ENCODE measurements around the gene NCOA3.

Gene NCOA3

DNA sequence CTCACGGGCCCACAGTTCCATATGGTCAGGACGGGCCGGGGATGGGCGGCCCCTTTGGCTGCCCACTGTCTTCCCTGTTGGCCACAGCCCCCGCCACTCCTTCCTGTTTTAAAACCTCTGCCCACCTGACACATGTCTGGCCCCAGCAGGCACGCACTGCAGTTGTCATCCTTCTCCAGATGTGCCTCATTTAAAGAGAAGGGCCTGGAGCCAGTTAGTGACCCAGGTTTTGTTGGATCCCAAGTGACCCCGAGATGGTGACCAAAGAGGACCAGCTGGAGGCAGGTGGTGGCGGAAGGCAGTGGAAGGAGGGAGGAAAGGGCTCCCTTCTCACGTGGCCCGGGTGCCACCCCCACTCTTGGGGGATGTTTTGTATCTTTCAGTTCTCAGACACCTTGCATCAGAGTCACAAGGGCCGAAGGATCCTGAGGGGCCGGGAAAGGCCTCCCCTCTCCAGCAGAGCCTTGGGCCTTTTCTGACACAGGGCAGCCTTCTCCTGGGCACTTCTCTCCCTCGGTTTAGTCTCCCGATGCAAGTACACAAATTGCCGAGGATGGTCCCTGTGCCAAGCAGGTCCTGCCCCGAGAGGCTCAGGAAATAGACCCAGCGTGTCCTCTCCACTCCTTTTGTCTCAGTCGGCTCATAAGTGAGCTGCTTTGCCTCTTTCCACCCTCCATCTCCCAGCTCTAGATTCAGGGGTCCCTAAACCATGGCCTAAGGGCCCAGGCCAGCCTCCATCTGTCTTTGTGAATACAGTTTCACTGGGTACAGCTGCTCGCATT is 166.0 kb downstream of the NCOA3 start:
- TF ChIP-seq, protein P1, sequence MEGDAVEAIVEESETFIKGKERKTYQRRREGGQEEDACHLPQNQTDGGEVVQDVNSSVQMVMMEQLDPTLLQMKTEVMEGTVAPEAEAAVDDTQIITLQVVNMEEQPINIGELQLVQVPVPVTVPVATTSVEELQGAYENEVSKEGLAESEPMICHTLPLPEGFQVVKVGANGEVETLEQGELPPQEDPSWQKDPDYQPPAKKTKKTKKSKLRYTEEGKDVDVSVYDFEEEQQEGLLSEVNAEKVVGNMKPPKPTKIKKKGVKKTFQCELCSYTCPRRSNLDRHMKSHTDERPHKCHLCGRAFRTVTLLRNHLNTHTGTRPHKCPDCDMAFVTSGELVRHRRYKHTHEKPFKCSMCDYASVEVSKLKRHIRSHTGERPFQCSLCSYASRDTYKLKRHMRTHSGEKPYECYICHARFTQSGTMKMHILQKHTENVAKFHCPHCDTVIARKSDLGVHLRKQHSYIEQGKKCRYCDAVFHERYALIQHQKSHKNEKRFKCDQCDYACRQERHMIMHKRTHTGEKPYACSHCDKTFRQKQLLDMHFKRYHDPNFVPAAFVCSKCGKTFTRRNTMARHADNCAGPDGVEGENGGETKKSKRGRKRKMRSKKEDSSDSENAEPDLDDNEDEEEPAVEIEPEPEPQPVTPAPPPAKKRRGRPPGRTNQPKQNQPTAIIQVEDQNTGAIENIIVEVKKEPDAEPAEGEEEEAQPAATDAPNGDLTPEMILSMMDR (IDR thresholded peaks at IDR 0.05; ENCODE audit: low read depth, low read length), result no peak
- no peak for DNase-seq (ENCODE audit: extremely low read depth, low read depth)

DNA sequence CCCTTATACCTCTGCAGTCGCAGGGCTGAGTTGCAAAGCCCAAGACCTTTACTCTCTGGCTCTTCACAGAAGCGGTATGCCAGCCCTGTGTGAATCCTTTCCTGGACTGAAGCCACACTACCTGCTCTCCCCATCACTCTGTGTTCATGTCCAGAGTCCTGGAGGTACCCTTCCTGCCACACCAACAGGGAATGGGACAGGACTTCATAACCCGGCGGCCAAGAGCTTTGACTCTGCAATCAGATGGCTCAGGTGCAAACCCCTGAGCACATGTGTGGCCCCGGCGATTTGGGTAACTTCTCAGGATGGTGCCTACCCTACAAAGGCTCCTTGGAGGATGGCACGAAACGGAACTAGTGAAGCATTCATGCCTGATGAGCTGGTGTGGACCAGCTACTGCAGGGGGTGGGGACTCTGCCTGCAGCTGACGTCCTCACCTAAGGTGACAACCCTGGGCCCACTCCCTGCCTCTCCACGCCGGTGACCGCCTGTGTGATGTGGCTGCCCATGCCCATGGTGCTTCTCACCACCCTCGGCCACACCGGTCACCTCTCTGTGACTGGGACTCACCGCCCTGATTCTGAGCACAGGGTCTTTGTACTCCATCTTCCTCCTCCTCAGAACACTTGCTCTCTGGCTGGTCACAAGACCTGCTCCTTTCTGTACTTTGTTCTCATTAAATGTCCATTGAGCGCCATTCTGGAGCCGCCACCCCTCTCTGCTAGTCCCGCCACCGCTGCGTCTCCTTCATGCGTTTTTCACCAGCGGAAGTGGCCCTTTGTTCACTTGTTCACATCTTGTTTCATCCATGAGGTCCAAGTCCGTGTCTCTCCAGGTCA is 166.8 kb downstream of the NCOA3 start:
- TF ChIP-seq, protein P1 (IDR thresholded peaks at IDR 0.05; ENCODE audit: low read depth, low read length), result no peak
- DNase-seq (ENCODE audit: extremely low read depth, low read depth), result no peak

DNA sequence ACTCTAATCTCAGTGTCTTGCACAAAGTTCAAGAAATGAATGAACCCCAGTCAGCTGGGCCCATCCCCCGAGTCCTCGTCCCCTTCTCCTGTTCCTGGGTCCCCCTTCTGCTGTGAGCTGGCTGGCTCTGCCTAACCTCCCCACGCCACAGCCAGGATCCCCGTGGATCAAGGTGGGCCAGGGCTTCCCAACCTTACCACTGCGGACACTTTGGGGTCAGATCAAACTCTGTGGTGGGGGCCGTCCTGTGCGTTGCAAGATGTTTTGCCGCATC is 167.4 kb downstream of the NCOA3 start:
- TF ChIP-seq, protein P1 (IDR thresholded peaks at IDR 0.05; ENCODE audit: low read depth, low read length), result no peak
- DNase-seq (ENCODE audit: extremely low read depth, low read depth), result no peak

DNA sequence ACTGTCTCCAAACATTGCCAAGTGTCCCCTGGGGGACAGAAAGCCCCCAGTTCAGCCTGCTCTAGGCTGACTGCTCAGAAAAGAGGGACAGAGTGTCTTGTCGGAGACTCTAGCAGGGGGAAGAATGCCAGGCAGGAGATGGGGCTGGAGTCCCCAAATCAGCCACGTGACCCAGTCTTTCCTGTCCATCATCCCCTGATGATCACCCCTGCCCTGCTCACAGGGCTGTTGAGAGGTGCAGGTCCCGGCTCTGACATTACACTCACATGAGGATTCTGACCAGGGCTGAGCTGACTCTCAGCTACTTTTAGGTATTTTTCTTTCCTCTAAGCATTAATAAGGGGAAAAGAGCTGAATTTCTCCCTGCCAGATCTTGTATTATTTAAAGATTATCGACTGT is 167.8 kb downstream of the NCOA3 start:
- TF ChIP-seq, protein P1 (IDR thresholded peaks at IDR 0.05; ENCODE audit: low read depth, low read length), result no peak
- no peak for DNase-seq (ENCODE audit: extremely low read depth, low read depth)

DNA sequence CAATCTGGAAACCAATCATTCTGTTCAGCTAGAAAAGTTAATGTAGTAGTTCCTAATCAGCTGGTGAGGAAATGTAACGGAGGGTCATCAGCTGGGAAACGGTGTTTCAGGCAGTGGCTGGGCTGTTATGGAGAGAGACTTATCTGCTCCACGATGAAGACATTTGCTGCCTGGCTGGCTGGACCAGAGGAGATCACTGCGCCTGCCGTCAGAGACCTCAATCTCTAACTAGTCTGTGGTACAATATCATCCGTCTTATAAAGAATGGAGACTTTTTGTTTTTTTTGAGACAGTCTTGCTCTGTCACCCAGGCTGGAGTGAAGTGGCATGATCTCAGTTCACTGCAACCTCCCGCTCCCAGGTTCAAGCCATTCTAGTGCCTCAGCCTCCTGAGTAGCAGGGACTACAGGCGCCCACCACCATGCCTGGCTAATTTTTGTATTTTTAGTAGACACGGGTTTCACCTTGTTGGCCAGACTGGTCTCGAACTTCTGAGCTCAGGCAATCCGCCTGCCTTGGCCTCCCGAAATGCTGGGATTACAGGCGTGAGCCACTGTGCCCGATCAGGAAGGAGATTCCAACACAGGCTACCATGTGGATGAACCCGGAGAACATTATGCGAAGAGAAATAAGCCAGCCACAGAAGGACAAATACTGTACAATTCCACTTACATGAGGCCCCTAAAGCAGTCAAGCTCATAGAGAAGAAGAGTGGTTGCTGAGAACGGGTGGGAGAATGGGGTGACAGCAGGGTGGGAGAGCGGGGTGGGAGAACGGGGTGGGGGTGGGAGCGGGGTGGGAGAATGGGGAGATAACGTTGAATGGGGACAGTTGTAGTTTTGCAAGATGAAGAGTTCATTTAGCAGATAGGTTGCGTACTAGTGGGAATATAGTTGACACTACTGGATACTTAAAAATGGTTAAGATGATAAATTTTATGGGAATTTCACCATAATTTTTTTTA is 168.5 kb downstream of the NCOA3 start:
- no peak for DNase-seq (ENCODE audit: extremely low read depth, low read depth)
- TF ChIP-seq, protein P1 (IDR thresholded peaks at IDR 0.05; ENCODE audit: low read depth, low read length), result no peak

DNA sequence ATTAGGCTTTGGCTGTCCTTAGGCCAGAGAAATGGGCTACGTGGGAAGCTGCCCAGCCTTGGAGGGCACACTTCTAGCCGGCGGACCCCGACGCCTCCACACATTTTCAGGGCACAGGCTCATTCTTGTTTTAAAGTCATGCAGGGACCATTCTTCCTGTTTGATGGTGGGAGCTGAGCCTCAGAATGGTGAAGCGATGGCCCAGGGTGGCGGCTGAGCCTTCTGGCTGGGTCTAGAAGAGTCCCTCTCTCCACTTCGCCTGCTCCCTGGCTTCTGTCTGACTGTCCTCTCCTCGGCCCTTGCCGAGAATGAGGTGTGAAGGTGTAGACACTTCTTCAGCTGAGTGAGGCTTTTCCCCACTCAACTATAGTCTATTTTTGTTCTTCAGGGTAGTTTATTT is 169.2 kb downstream of the NCOA3 start:
- DNase-seq (ENCODE audit: extremely low read depth, low read depth), result no peak
- TF ChIP-seq, protein P1 (IDR thresholded peaks at IDR 0.05; ENCODE audit: low read depth, low read length), result no peak

All from AG09319 (cell line).